PC-9 (cell line): Measurements from ENCODE around the gene ELMO2. TPM values are rescaled to one million over a fixed set of nuclear protein-coding genes. Genes with fewer than 3 reads are reported as not detected.

Source experiments
- BruUV-seq: library from RNA; stranded (reverse); fragments of 400-500 nt; replicated peaks from 2 replicates; lab custom pipeline; 2021; lab: Mats Ljungman, UMichigan
- CTCF ChIA-PET: fragments of 300-600 bp; sonication (Branson Sonifier 250); formaldehyde crosslinking; loops from one replicate; lab custom pipeline; 2022; ENCODE audit warnings: antibody characterized with exemption; lab: Charles Lee
- POLR2A ChIA-PET: fragments of 300-600 bp; sonication (Branson Sonifier 250); formaldehyde crosslinking; loops from one replicate; lab custom pipeline; 2022; ENCODE audit warnings: antibody characterized with exemption; ENCODE audit not compliant: unreplicated experiment; lab: Charles Lee
- DNase-seq, 2 experiments: peaks; one replicate each; pipeline versions ENCODE4 v3.0.0 to v3.0.0-alpha.2; 2015 to 2022; ENCODE audit warnings: mixed read lengths in 1 of 2
- H2AFZ ChIP-seq: fragments of 200-600 bp; sonication (generic); 2 replicates; pipeline ENCODE4 v1.8.1; 2017; ENCODE audit warnings: antibody characterized with exemption
- H3F3A ChIP-seq: fragments of 200-600 bp; sonication (generic); 2 replicates; pipeline ENCODE4 v1.8.1; 2017; ENCODE audit warnings: antibody characterized with exemption, mild to moderate bottlenecking, low read depth; ENCODE audit not compliant: insufficient read depth
- H3K27ac ChIP-seq: fragments of 200-600 bp; sonication (generic); 2 replicates; pipeline ENCODE4 v1.6.1; 2016; ENCODE audit warnings: mixed run types
- H3K27me3 ChIP-seq: fragments of 200-600 bp; sonication (generic); 2 replicates; pipeline ENCODE4 v1.6.1; 2016; ENCODE audit warnings: low read depth, mixed run types; ENCODE audit not compliant: insufficient read depth
- H3K36me3 ChIP-seq: fragments of 200-600 bp; sonication (generic); 2 replicates; pipeline ENCODE4 v1.6.1; 2016; ENCODE audit warnings: low read depth, mixed run types
- H3K4me1 ChIP-seq: fragments of 200-600 bp; sonication (generic); replicated peaks from 2 replicates; pipeline ENCODE4 v1.6.1; 2016; ENCODE audit warnings: mixed run types; ENCODE audit not compliant: insufficient read depth
- H3K4me2 ChIP-seq: fragments of 200-600 bp; sonication (generic); 2 replicates; pipeline ENCODE4 v1.6.1; 2017; ENCODE audit warnings: mixed run types
- H3K4me3 ChIP-seq: fragments of 200-600 bp; sonication (generic); 2 replicates; pipeline ENCODE4 v1.6.1; 2016; ENCODE audit warnings: mixed run types
- H3K79me2 ChIP-seq: fragments of 200-600 bp; sonication (generic); 2 replicates; pipeline ENCODE4 v1.6.1; 2017; ENCODE audit warnings: low read depth, mixed run types
- H3K9me2 ChIP-seq: fragments of 200-600 bp; sonication (generic); 2 replicates; pipeline ENCODE4 v1.8.1; 2017; ENCODE audit warnings: mild to moderate bottlenecking; ENCODE audit not compliant: insufficient read depth
- H3K9me3 ChIP-seq: fragments of 200-600 bp; sonication (generic); 2 replicates; pipeline ENCODE4 v1.8.1; 2016; ENCODE audit warnings: low read depth; ENCODE audit not compliant: insufficient read depth
- H4K20me1 ChIP-seq: fragments of 200-600 bp; sonication (generic); 2 replicates; pipeline ENCODE4 v1.8.1; 2017; ENCODE audit not compliant: insufficient read depth
- EZH2 ChIP-seq: fragments of 200-600 bp; sonication (generic); IDR thresholded peaks from 2 replicates; pipeline ENCODE4 v1.8.0; 2017; ENCODE audit warnings: antibody characterized with exemption, low read depth
- intact Hi-C: fragments of 100-400 bp; cut with micrococcal nuclease; formaldehyde crosslinking; loops from one replicate; pipeline ENCODE4 v1.10.0; 2022; ENCODE audit not compliant: unreplicated experiment
- total RNA-seq: library from RNA; stranded (reverse); gene quantifications from 2 replicates; pipeline ENCODE4 v1.2.3, GENCODE V29; 2021
- TF ChIP-seq, protein P1 (sequence below): fragments of 200-600 bp; sonication (generic); conservative IDR thresholded peaks from 2 replicates; pipeline ENCODE4 v1.6.1; 2017; ENCODE audit warnings: mixed run types, antibody characterized with exemption, mild to moderate bottlenecking, moderate library complexity

The ELMO2 gene
- total RNA-seq, 1 experiment from 2014 or later = 29.4 TPM

DNA sequence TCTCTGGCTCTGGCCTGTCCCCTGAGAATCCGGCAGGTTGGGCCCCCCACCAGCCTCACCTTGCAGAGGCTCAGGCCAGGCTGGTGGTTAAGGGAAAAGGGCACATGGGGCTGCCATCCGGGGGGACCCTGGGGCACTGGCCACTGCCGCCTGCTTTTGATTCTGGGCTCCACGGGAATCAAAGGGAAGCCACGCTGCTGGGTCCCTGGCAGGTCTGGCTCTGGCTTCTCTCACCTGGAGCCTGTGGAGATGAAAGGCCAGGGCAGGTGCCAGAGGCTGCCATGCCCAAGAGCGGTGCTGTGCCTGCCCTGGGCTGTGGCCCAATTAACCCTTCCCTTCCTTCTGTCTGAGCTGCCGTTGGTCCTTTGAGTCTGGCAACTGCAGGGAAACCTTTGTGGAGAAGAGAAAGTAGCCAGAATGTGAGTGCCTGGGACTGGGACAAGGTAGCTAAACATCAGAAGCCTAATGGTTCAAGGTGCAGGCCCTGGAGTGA lies 88.7 kb downstream of the ELMO2 start:
- TF ChIP-seq EZH2 = no peak
- TF ChIP-seq, protein P1, sequence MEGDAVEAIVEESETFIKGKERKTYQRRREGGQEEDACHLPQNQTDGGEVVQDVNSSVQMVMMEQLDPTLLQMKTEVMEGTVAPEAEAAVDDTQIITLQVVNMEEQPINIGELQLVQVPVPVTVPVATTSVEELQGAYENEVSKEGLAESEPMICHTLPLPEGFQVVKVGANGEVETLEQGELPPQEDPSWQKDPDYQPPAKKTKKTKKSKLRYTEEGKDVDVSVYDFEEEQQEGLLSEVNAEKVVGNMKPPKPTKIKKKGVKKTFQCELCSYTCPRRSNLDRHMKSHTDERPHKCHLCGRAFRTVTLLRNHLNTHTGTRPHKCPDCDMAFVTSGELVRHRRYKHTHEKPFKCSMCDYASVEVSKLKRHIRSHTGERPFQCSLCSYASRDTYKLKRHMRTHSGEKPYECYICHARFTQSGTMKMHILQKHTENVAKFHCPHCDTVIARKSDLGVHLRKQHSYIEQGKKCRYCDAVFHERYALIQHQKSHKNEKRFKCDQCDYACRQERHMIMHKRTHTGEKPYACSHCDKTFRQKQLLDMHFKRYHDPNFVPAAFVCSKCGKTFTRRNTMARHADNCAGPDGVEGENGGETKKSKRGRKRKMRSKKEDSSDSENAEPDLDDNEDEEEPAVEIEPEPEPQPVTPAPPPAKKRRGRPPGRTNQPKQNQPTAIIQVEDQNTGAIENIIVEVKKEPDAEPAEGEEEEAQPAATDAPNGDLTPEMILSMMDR = no peak
- H3K4me2 ChIP-seq = no peak overlapping the region
- H3K9me2 ChIP-seq = no peaks in the 10 kb centered on the region
- H3K9me3 ChIP-seq = no peaks in the 10 kb centered on the region
- no peak for DNase-seq
- H3K36me3 ChIP-seq = no peaks in the 10 kb centered on the region
- H3K27ac ChIP-seq = no peak overlapping the region
- H2AFZ ChIP-seq = no peak overlapping the region
- intact Hi-C loops = no loop called here
- no peaks in the 10 kb centered on the region for H3K79me2 ChIP-seq
- ChIA-PET POLR2A (no interaction called here), CTCF (no interaction called here)
- peaks cover 97% of the 10 kb centered on the region for H3K27me3 ChIP-seq
- H3F3A ChIP-seq = no peaks in the 10 kb centered on the region
- H3K4me3 ChIP-seq = no peak overlapping the region
- no peaks in the 10 kb centered on the region for H3K4me1 ChIP-seq
- BruUV-seq = no TSS peak
- peaks cover 4% of the 10 kb centered on the region; the same call in 1 of the 2 replicates for H4K20me1 ChIP-seq

DNA sequence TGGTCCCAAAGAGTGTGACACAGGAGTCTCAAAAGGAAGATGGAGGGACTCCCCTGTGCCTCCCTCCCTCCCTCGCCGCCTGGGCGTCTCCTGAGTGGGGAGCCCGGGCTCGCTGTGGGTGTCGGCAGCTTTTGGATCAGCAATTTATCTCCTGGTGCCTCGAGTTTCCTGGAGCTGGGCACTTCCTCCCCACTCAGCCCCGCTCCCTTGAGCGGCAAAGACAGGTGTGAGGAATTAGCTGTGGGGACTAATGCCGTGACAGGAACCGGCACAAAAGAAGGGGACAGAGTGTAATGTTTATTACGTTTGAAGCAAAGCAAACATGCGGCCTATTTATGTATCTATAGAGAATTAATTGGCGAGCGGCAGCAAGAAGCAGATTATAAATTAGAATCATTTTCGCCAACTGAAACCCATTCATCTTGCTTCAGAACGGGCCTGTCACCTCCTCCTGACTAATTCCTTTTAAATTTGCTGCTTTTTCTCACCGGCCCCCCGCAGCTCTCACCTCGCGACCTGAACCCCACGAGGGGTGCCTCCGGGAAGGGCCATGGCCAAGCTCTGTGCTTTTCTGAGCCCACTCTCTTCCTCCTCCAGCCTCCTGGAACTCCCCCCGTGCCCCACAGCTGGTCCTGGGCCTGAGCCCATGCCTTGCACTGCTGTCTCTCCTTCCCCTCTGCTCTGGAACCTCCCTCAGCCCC lies 89.3 kb downstream of the ELMO2 start:
- intact Hi-C loops = no loop called here

More for the DNA sequence above, 89.3 kb downstream of the ELMO2 start:
- Histone ChIP-seq H3F3A (no peaks in the 10 kb centered on the region), H3K4me3 (no peak overlapping the region), H3K27me3 (peaks cover 97% of the 10 kb centered on the region), H2AFZ (no peak overlapping the region), H4K20me1 (peaks cover 4% of the 10 kb centered on the region; the same call in 1 of the 2 replicates), H3K4me1 (no peaks in the 10 kb centered on the region), H3K79me2 (no peaks in the 10 kb centered on the region), H3K27ac (no peak overlapping the region), H3K9me3 (no peaks in the 10 kb centered on the region), H3K4me2 (no peak overlapping the region), H3K36me3 (no peaks in the 10 kb centered on the region), H3K9me2 (no peaks in the 10 kb centered on the region)
- no peak for TF ChIP-seq EZH2
- TF ChIP-seq, protein P1 = no peak
- BruUV-seq = no TSS peak
- ChIA-PET CTCF (no interaction called here), POLR2A (interaction anchor here (0.7 kb wide), 1 partner anchor 89 kb away, joined by 4 read pairs; the partner anchor contains the start of gene ELMO2)
- DNase-seq = no peak

Other genes with a start within 250 kb of the ELMO2 start
- not detected in 2 replicates for gene CDH22, start 98.1 kb downstream of the ELMO2 start, total RNA-seq
- 3.7 and 3.8 TPM in 2 replicates for gene ZNF334, start 106.9 kb upstream of the ELMO2 start, total RNA-seq
- not detected in 2 replicates for gene OCSTAMP, start 144.0 kb upstream of the ELMO2 start, total RNA-seq
- 6.0 and 9.1 TPM in 2 replicates for gene SLC13A3, start 244.8 kb upstream of the ELMO2 start, total RNA-seq